ENCODE data around the gene TFB1M.
A peak's percentile ranks its signal among the peaks of the same experiment; 100 is the strongest.
"Not testable (repeated sequence)": the region's sequence is repeated elsewhere in the genome, so short reads cannot be mapped to it uniquely, and the experiment has no call there.

Gene TFB1M

DNA sequence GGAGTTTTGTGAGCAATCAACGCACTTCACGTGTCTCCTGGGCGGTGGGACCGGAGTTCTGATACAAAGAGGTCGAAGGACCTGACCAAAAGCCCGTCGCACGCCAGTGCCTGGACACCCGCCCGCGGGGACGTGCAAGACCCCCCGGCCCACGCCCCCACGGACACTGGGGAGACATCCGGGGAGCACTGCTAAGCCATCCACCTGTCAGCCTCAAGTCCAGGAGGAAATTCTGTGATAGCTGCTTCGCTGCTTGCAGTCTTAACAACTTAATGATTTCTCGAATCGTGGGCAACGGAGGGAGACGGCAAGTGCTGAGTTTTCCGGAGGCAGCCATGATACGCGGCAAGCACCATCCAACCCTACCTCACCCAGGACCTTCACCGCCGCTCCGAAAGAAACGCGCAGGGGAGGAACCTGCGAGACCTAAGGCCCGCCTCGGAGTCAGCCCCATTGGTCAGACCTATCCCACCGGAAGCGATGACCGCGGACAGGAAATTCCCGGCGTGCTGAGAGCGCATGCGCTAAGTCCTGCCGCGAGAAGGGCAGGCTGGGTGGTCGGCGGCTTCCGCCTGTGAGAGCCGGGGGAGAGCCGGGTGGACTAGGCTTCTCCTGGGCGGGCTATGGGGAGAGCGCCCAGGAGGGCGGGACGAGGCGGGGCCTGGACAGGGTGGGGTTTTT lies at the start of gene TFB1M:
TFB1M (minus strand) TSS at position 393 of the 681 bp plus-strand sequence; CDS start at position 337, 56 bp downstream.
- peak; percentile 97 for DNase-seq

DNA sequence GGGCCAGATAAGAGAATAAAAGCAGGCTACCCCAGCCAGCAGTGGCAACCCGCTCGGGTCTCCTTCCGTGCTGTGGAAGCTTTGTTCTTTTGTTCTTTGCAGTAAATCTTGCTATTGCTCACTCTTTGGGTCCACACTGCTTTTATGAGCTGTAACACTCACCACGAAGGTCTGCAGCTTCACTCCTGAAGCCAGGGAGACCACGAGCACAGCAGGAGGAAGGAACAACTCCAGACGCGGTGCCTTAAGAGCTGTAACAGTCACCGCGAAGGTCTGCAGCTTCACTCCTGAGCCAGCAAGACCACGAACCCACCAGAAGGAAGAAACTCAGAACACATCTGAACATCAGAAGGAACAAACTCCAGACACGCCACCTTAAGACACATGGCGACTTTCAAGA lies 49.7 kb upstream of the TFB1M start:
- not testable (repeated sequence) for DNase-seq

- DNase-seq, result not testable (repeated sequence)
Measured at GRCh38 chr6:155362968-155363632, 48.8 kb upstream of the TFB1M start.

DNA sequence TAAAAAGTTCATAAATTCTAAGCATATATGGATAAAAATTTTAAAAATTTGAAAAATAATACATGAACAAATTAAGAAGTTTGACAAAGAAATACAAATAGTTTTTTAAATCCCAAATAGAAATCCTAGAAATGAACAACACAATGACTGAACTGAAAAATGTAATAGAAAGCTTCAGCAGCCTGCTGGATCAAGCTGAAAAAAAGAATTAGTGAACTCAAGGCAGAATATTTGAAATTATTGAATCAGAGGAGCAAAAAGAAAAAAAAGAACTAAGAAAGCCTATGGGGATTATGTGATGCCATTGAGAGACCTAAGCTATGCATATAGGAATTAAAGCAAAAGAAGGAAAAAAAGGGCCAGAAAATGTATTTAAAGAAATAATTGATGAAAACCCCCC lies 39.9 kb upstream of the TFB1M start:
- DNase-seq, result no peak

DNA sequence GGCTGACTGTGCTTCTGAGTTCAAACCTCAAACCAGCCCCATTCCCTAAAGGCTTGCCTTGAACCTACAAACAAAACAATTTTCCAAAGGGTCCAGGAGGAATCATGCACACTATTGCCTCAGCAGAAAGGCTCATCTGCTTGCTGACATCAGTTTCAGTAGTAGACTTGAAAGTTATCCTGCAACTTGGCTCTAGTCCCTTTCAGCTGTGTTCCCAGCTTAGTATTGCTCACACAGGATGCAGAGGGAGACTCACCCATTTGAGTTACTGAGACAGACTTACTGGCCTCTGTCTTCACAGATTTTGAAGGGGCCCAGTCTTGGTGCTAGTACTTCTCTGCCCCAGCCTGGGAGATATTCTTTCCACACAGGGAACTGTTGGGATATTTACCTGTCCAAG lies 38.5 kb upstream of the TFB1M start:
- no peak for DNase-seq

DNA sequence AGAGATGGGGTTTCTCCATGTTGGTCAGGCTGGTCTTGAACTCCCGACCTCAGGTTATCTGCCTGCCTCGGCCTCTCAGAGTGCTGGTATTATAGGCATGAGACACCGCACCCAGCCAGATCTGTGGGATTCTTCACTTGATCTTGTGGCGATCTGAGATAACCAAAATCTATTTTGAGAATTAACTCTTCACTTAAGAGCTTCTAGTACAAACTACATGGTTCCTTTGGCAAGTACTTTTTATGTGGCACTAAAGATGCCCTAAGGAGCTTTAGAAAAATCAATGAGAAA lies 37.8 kb upstream of the TFB1M start:
- no peak for DNase-seq

- DNase-seq, result no peak
Measured at GRCh38 chr6:155351273-155352129, 37.2 kb upstream of the TFB1M start.

- DNase-seq, result no peak
Measured at GRCh38 chr6:155349956-155350355, 35.7 kb upstream of the TFB1M start.

DNA sequence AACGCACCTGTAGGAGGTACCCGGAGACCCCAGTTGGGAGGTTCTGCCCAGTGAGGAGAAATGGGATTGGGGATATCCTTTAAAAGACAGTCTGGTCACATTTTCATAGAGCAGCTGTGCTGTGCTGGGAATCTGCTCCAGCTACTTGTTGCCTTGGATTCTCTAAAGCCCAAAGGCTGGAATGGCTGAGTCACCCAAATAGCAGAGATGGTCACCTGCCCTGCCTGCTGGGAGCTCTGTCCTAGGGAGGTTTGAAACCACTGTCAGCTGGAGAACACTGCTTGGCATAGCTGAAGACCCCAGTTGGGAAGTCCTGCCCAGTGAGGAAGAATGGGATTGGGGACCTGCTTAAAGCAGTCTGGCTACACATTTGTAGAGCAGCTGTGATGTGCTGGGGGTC lies 34.8 kb upstream of the TFB1M start:
- DNase-seq, result no peak

GRCh38 chr6:155347800-155348199 lies 33.5 kb upstream of the TFB1M start:
- no peak for DNase-seq

GRCh38 chr6:155346957-155347356 lies 32.7 kb upstream of the TFB1M start:
- no peak for DNase-seq

DNA sequence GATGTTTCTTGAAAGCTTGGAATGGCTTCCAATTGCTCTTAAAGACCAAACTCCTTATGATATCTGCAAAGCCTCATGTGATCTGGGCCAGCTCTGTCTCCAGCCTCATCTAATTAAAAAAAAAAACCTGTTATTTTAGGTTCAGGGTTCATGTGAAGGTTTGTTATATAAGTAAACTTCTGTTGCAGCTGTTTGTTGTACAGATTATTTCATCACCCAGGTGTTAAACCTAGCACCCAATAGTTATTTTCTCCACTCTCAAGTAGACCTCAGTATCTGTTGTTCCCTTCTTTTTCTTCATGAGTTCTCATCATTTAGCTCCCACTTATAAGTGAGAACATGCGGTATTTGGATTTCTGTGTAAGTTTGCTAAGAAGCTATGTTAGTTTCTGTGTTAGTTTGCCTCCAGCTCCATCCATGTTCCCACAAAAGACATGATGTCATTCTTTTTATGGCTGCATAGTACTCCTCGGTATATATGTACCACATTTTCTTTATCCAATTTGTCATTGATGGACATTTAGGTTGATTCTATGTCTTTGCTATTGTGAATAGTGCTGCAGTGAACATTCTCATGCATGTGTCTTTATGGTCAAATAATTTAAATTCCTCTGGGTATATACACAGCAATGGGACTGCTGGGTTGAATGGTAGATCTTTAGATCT lies 30.2 kb upstream of the TFB1M start:
- no peak for DNase-seq

GRCh38 chr6:155341130-155341828 lies 27.0 kb upstream of the TFB1M start:
- no peak for DNase-seq

- DNase-seq, result no peak
Measured at GRCh38 chr6:155340464-155341129, 26.3 kb upstream of the TFB1M start.

GRCh38 chr6:155339929-155340328 lies 25.6 kb upstream of the TFB1M start:
- DNase-seq, result not testable (repeated sequence)

- not testable (repeated sequence) for DNase-seq
Measured at GRCh38 chr6:155338237-155338636, 24.0 kb upstream of the TFB1M start.

- no peak for DNase-seq
Measured at GRCh38 chr6:155335265-155335664, 21.0 kb upstream of the TFB1M start.

GRCh38 chr6:155334073-155334472 lies 19.8 kb upstream of the TFB1M start:
- not testable (repeated sequence) for DNase-seq

DNA sequence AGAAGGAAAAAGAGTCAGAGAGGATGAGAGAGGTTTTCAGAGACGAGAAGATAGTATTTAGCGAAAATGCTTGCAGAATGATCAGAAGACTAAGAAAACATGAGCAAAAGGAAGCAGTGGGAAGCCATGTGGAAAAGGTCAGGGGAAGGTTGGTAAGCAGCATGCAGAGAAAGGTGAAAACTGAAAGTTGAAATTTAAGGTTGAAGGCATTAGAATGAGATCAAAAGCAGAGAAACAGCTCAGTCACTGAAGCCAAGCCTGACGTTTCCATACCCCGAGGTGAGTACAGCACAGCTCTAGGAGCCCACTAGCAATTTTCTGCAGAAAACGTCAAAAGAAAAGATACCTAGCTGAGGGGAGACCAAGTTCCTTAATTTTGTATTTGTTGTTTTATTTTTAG lies 19.1 kb upstream of the TFB1M start:
- DNase-seq, result no peak

GRCh38 chr6:155330922-155331321 lies 16.6 kb upstream of the TFB1M start:
- DNase-seq, result no peak

DNA sequence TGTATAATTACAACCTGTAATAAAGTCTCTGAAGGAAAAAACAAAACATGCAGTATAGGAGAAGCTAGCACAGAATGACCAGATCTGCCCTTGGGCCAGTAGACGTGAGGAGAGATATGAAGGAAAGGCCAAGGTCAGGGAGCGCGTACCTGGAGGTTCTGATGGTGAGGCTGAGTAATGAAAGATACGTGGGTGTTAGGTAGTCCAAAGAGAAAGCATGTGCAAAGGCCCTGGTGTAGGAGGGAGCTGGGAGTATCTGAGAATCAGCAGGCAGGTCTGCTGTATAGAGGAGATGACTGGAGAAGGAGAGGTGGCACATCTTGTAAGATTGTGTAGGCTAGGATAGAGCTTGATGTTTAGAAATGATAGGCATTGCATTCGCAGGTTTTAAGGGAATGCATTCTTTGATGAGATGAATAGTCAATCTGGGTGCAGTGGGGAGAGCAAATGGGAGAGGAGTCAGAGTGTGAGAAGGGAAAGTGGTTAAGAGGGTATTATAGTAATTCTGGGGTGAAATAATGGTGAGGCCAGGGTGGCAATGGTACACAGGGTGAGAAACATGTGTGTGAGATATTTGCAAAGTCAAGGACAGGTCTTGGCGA lies 15.9 kb upstream of the TFB1M start:
- DNase-seq, result no peak
